Ascending aorta (tissue), 2 donors: ENCODE measurements around the gene SPAG7. TPM values are rescaled to one million over a fixed set of nuclear protein-coding genes. Genes with fewer than 3 reads are reported as not detected.
A peak's percentile ranks its signal among the peaks of the same experiment; 100 is the strongest.

Source experiments
- DNase-seq, 2 donors: peaks; one replicate each; pipeline ENCODE4 v3.0.0-alpha.2; 2019; ENCODE audit warnings: low spot score in 2 of 2
- H3K27ac ChIP-seq, 2 donors: fragments of 200-600 bp; sonication (generic); one replicate each; pipeline ENCODE4 v1.5.1; 2016 to 2017; ENCODE audit warnings: mild to moderate bottlenecking in 1 of 2
- H3K27me3 ChIP-seq: fragments of 200-600 bp; sonication (generic); one replicate; pipeline ENCODE4 v1.5.1; 2017
- H3K36me3 ChIP-seq, 2 donors: fragments of 200-600 bp; sonication (generic); one replicate each; pipeline ENCODE4 v1.5.1; 2016
- H3K4me1 ChIP-seq, 2 donors: fragments of 200-600 bp; sonication (generic); one replicate each; pipeline ENCODE4 v1.5.1; 2016 to 2017; ENCODE audit warnings: mild to moderate bottlenecking in 1 of 2
- H3K4me3 ChIP-seq, 2 donors: fragments of 200-600 bp; sonication (generic); one replicate each; pipeline ENCODE4 v1.5.1; 2016 to 2017; ENCODE audit warnings: mild to moderate bottlenecking in 1 of 2
- H3K9me3 ChIP-seq, 2 donors: fragments of 200-600 bp; sonication (generic); one replicate each; pipeline ENCODE4 v1.5.1; 2016
- CTCF ChIP-seq, 3 experiments: fragments of 200-600 bp in 2 of 3; fragments of 450-650 bp in 1 of 3; sonication (generic) in 2 of 3; IDR thresholded peaks; one replicate each; pipeline ENCODE4 v1.5.1; 2016 to 2019; ENCODE audit warnings: antibody characterized with exemption in 3 of 3, mild to moderate bottlenecking in 1 of 3, moderate library complexity in 1 of 3
- intact Hi-C: fragments of 100-400 bp; cut with DNase I; formaldehyde crosslinking; loops from one replicate; pipeline ENCODE4 v1.15.1; 2023
- total RNA-seq: library from RNA; depleted of rRNA; stranded (reverse); fragments of >200 nt; gene quantifications from one replicate; pipeline ENCODE4 v1.1.0, GENCODE V29; 2016

The SPAG7 gene
- total RNA-seq, 1 donor from 2014 or later: 4.9 TPM

DNA sequence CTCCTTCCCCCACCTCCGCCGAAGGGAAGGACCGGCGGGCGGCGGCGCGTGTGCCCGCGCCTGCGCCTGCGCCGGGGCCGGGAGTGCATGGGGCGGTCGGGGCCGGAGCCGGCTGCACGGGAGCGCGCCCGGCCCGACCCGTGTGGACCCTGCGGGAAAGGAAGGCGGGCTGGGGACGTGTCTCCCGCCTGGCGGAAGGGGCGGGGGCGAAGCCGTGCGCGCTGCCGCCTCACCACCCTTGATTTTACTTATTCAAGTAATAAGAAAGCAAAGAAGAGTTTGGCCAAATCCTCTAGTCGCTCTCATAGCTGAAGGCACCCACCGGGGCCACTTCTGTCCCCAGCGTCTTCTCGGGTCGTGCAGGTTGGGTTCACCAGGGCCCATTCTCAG is 18.7 kb downstream of the SPAG7 start:
- peaks cover 15 to 55% of the 10 kb centered on the region in 2 donors for H3K4me1 ChIP-seq
- peak overlapping the region; percentile 94 to 100 for H3K4me3 ChIP-seq
- peak overlapping the region; percentile 93 to 99 for H3K27ac ChIP-seq
- intact Hi-C loops: loop anchor here (1.0 kb wide), 3 partner anchors 9 to 48 kb away; partner anchors contain the start of genes INCA1, KIF1C, RNF167 and SLC25A11
- no peak for TF ChIP-seq CTCF (IDR thresholded peaks at IDR 0.05)
- no peaks in the 10 kb centered on the region for H3K27me3 ChIP-seq
- H3K9me3 ChIP-seq: no peaks in the 10 kb centered on the region
- DNase-seq: peak; percentile 32 to 91
- peaks cover 21 to 29% of the 10 kb centered on the region in 2 donors for H3K36me3 ChIP-seq

DNA sequence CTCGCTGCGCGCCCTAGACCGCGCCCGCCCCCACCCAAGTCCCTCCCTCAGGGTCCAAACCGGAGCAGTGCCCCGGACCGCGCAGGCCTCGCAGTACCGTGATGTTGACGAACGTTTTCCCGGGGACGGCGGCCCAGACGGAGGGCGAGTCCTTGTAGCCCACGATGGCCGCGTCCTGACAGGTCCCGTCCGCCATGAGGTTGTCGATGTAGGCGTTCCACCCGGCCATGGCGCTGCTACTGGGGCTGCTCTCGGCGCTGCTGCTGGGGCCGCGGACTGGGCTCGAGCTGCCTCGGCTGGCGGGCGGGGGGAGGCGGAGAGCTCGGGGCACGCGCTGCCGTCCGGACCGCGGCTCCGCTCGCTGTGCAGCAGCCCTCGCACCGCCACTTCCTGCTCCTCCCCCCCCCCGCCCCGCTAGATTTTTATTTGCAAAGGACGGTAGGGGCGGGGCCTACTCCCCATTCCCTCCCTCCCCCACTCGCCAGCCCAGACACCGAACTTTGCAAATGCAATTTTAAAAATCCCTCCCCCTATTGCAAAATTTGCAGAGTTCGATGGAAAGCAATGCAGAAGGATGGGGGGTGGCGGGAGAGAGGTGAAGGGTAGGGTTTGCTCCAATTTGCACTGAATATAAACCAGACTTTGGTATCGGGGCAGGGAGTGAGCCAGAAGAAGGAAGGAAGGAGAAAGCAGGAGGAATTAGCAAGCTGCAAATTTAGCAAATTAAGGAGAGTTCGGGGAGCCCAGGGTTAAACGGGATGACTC is 19.3 kb downstream of the SPAG7 start, which contains the start of gene PFN1:
PFN1 (minus strand) TSS at position 365 of the 765 bp plus-strand sequence; CDS start at position 229, 136 bp downstream.
- Histone ChIP-seq H3K9me3 (no peaks in the 10 kb centered on the region), H3K36me3 (peaks cover 26 to 34% of the 10 kb centered on the region in 2 donors), H3K27me3 (no peaks in the 10 kb centered on the region), H3K4me1 (peaks cover 15 to 49% of the 10 kb centered on the region in 2 donors), H3K4me3 (peak within 1 kb of the TSS; percentile 94 to 100), H3K27ac (peak within 1 kb of the TSS; percentile 93 to 99)
- no peak for TF ChIP-seq CTCF (IDR thresholded peaks at IDR 0.05)
- intact Hi-C loops: loop anchor here (1.0 kb wide), 2 partner anchors 8 to 19 kb away; partner anchors contain the start of genes RNF167, SLC25A11 and SPAG7
- peak; percentile 66 to 94 for DNase-seq

DNA sequence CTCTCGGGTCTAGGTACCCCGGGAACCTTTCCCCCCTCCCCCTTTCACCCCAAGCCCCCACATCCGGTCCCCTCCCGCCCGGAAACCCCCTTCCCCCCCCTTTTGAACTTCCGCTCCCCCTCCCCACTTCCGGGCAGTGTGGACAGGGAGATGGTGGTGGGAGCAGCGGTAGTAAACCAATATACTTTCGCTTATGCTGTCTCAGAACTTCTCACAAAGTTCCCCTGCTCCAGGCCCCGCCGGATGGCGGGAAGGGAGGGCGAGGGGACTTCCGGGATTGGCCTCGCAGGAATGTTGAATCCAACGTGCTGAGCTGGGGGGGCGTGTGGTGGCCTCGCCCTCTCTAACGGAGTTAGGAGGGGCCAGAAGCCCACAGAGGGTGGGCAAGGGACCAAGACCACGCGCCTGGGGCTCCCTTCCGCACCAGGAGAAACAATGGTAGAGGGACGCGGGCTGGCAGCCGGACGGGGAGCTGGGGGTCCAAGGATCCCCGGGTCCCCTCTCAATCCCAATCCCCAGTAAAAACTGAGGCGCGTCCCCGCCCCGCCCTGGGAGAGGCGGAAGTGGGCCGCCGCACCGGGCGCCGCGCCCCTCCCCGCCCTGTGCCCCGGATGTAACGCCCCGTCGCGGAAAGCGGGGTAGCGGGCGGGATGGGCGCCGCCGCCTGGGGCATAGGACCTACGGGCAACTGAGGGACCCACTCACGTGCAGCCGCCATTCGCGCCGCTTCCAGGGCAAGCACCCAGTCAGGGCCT is 20.0 kb downstream of the SPAG7 start:
- intact Hi-C loops: loop anchor here (1.0 kb wide), 2 partner anchors 7 to 20 kb away; partner anchors contain the start of genes RNF167, SLC25A11 and SPAG7
- peaks cover 13 to 42% of the 10 kb centered on the region in 2 donors for H3K4me1 ChIP-seq
- H3K4me3 ChIP-seq: peak overlapping the region; percentile 94 to 100
- H3K9me3 ChIP-seq: no peaks in the 10 kb centered on the region
- peaks cover 32 to 41% of the 10 kb centered on the region in 2 donors for H3K36me3 ChIP-seq
- peak in 1 of 2 donors; percentile 77 for DNase-seq
- no peak for TF ChIP-seq CTCF (IDR thresholded peaks at IDR 0.05)
- H3K27ac ChIP-seq: peak overlapping the region; percentile 93 to 97
- H3K27me3 ChIP-seq: no peaks in the 10 kb centered on the region

DNA sequence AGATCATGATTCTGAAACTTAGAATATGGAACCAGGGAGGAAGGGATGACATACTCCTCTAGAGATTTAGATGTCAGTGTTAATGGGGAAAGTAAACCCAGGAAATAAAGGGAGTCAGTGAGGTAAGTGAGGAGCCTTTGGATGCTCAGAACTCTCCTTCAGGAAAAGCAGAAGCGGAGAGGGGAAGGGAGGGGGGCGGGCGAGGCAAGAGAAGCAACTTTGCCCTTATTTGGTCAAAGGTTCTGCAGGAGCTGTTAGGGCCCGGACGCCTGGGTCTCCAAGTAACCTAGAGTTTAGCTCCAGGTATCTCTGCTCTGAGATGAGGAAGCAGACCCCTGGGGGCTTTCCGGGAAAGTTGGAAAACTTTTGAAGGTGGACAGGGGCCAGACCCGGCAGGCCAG is 20.6 kb downstream of the SPAG7 start:
- Histone ChIP-seq H3K36me3 (peaks cover 32 to 46% of the 10 kb centered on the region in 2 donors), H3K4me1 (peaks cover 13 to 42% of the 10 kb centered on the region in 2 donors), H3K9me3 (no peaks in the 10 kb centered on the region), H3K27me3 (no peaks in the 10 kb centered on the region), H3K27ac (peak overlapping the region; percentile 93 to 97), H3K4me3 (peak overlapping the region; percentile 94 to 100)
- intact Hi-C loops: no loop called here
- TF ChIP-seq CTCF (IDR thresholded peaks at IDR 0.05): no peak
- no peak for DNase-seq

- Histone ChIP-seq H3K27me3 (no peaks in the 10 kb centered on the region), H3K27ac (peak overlapping the region; percentile 93 to 97), H3K4me1 (peaks cover 13 to 44% of the 10 kb centered on the region in 2 donors), H3K9me3 (no peaks in the 10 kb centered on the region), H3K36me3 (peaks cover 32 to 49% of the 10 kb centered on the region in 2 donors), H3K4me3 (peak overlapping the region; percentile 94 to 100)
- TF ChIP-seq CTCF (IDR thresholded peaks at IDR 0.05): no peak
- intact Hi-C loops: no loop called here
- no peak for DNase-seq
Observed at GRCh38 chr17:4946312-4946976, 21.2 kb downstream of the SPAG7 start.
